Activated T-helper 9 cell treated with anti-CD3 and anti-CD28 coated beads, Interleukin-2, amount 50 U/mL, for 16 hours (primary cell): Measurements from ENCODE around the gene HSD3B1.
"Not testable (repeated sequence)": the region's sequence is repeated elsewhere in the genome, so short reads cannot be mapped to it uniquely, and the experiment has no call there.

Source experiments
- DNase-seq: peaks from one replicate; pipeline ENCODE4 v3.0.0-alpha.2; 2020; ENCODE audit warnings: low read depth

Gene HSD3B1

GRCh38 chr1:119553302-119554071, 46.5 kb downstream of the HSD3B1 start:
- DNase-seq = not testable (repeated sequence)

- no peak for DNase-seq
Observed at GRCh38 chr1:119554183-119554582, 47.2 kb downstream of the HSD3B1 start.

GRCh38 chr1:119556423-119556822, 49.4 kb downstream of the HSD3B1 start:
- DNase-seq = no peak

- not testable (repeated sequence) for DNase-seq
Observed at GRCh38 chr1:119560402-119560801, 53.4 kb downstream of the HSD3B1 start.

GRCh38 chr1:119564548-119564947, 57.5 kb downstream of the HSD3B1 start:
- DNase-seq = no peak
